ENCODE measurements around the gene TRIM15. TPM values are rescaled to one million over a fixed set of nuclear protein-coding genes. Genes with fewer than 3 reads are reported as not detected.

The TRIM15 gene
- total RNA-seq, 1 experiment from 2014 or later, result 0.79 TPM

DNA sequence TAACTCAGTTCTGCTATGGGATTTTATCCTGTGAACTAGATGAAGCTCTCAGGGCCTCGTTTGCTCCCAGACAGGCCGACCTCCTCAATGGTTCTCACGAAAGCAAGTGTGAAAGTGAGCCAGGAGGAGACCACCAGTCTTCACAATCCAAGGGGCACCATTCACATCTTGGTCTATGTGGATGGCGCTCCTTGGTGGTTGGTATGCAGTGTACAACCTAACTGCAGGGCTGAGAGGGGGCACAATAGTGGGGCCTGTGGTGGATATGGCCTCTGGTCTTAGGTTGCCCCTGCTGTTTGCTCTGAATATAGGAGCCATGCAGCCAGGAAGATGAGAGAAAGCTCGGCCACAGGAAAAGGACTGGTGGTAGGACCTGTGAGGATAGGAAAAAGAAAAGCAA is 25.2 kb downstream of the TRIM15 start:
- H3K4me3 Mint-ChIP-seq (ENCODE audit: unreplicated experiment), result no peak overlapping the region
- BruUV-seq (replicated peaks), result no TSS peak
- POLR2A ChIA-PET, result interaction anchor here (1.3 kb wide), 1 partner anchor 13 kb away, joined by 3 read pairs; no protein-coding TSS in a partner anchor
- no peak overlapping the region for H3K27ac Mint-ChIP-seq (ENCODE audit: low read depth, unreplicated experiment)
- CTCF ChIA-PET, result interaction anchor here (0.6 kb wide), 1 partner anchor 17 kb away, joined by 3 read pairs; no protein-coding TSS in a partner anchor
- intact Hi-C loops (cut with micrococcal nuclease), result no loop called here
- H3K27me3 Mint-ChIP-seq (ENCODE audit: insufficient read depth, unreplicated experiment), result no peaks in the 10 kb centered on the region
- H3K36me3 Mint-ChIP-seq (ENCODE audit: insufficient read depth, unreplicated experiment), result peaks cover 65% of the 10 kb centered on the region
- no peaks in the 10 kb centered on the region for H3K4me1 Mint-ChIP-seq (ENCODE audit: insufficient read depth, unreplicated experiment)
- H3K9me3 Mint-ChIP-seq (ENCODE audit: unreplicated experiment), result no peaks in the 10 kb centered on the region
- DNase-seq (ENCODE audit: unreplicated experiment), result no peak
- TF ChIP-seq, protein P1, sequence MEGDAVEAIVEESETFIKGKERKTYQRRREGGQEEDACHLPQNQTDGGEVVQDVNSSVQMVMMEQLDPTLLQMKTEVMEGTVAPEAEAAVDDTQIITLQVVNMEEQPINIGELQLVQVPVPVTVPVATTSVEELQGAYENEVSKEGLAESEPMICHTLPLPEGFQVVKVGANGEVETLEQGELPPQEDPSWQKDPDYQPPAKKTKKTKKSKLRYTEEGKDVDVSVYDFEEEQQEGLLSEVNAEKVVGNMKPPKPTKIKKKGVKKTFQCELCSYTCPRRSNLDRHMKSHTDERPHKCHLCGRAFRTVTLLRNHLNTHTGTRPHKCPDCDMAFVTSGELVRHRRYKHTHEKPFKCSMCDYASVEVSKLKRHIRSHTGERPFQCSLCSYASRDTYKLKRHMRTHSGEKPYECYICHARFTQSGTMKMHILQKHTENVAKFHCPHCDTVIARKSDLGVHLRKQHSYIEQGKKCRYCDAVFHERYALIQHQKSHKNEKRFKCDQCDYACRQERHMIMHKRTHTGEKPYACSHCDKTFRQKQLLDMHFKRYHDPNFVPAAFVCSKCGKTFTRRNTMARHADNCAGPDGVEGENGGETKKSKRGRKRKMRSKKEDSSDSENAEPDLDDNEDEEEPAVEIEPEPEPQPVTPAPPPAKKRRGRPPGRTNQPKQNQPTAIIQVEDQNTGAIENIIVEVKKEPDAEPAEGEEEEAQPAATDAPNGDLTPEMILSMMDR (IDR thresholded peaks at IDR 0.05; ENCODE audit: unreplicated experiment), result no peak

DNA sequence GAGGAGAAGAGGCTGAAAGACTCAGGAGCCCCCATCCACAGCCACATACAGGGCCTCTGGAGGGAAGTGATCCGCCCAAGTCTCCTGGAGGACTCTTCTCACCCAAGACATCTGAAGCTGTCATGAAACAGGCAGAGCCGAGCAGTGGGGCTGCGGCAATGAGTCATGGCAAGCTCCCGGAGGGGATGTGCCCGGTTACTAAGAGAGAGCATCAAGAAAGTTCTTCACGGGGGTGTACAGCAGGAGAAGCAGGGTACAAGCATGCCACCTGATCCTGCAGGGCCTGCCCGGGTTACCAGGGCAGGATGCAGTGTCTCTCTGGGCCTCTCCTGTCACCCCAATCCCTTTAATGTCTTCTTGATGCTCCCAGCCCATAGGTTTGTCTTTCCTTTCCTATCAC is 28.7 kb downstream of the TRIM15 start:
- intact Hi-C loops (cut with micrococcal nuclease), result no loop called here
- Mint-ChIP-seq H3K27ac (ENCODE audit: low read depth, unreplicated experiment) (no peak overlapping the region), H3K4me1 (ENCODE audit: insufficient read depth, unreplicated experiment) (no peaks in the 10 kb centered on the region), H3K36me3 (ENCODE audit: insufficient read depth, unreplicated experiment) (peaks cover 64% of the 10 kb centered on the region), H3K9me3 (ENCODE audit: unreplicated experiment) (no peaks in the 10 kb centered on the region), H3K4me3 (ENCODE audit: unreplicated experiment) (no peak overlapping the region), H3K27me3 (ENCODE audit: insufficient read depth, unreplicated experiment) (no peaks in the 10 kb centered on the region)
- POLR2A ChIA-PET, result no interaction called here
- TF ChIP-seq, protein P1 (IDR thresholded peaks at IDR 0.05; ENCODE audit: unreplicated experiment), result no peak
- DNase-seq (ENCODE audit: unreplicated experiment), result no peak
- CTCF ChIA-PET, result interaction anchor here (0.6 kb wide), 1 partner anchor 300 kb away, joined by 5 read pairs; no protein-coding TSS in a partner anchor
- BruUV-seq (replicated peaks), result no TSS peak

DNA sequence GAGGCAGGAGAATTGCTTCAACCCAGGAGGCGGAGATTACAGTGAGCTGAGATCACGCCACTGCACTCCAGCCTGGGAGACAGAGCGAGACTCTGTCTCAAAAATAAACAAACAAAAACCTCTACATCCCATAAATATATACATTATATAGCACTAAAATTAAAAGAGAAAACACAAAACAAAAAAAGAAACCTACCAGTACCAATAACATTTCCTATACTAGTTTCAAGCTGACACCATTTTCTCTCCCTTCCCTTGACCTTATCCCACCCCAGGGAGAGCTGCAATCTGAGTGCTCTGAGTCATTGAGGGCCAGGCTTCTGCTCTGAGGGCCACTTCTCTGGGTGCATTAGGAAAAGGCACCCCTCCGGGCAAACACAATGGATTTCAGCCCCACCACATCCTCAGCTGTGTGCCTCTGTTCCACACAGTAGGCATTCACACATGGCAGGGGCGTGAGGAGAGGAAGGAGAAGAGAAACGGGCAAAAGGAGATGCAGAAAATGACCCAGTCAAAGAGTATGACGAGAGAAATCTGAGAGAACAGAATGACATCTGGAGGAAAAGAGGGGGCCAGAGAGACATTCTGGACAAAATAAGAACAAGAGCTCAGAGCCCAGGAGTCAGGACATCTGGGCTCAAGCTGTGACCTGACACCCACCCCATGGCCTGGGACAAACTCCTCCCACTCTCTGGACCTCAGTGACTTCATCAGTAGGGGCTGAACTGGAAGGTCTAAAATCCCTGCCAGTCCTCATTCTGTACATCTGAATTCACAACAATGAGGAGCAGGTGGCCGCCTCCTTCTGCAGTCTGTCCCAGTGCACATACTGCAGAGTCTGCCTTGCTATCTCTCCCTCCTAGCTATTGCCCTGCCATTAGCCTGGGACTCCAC is 31.7 kb downstream of the TRIM15 start:
- TF ChIP-seq, protein P1 (IDR thresholded peaks at IDR 0.05; ENCODE audit: unreplicated experiment), result no peak
- H3K4me3 Mint-ChIP-seq (ENCODE audit: unreplicated experiment), result no peak overlapping the region
- no peaks in the 10 kb centered on the region for H3K4me1 Mint-ChIP-seq (ENCODE audit: insufficient read depth, unreplicated experiment)
- BruUV-seq (replicated peaks), result no TSS peak
- ChIA-PET POLR2A (interaction anchor here (0.6 to 1.3 kb wide), 5 partner anchors 11 to 94 kb away, joined by 3 to 5 read pairs (median 4); partner anchors contain the start of gene TRIM26), CTCF (interaction anchor here (1.3 kb wide), 1 partner anchor 66 kb away, joined by 3 read pairs; no protein-coding TSS in a partner anchor)
- H3K27me3 Mint-ChIP-seq (ENCODE audit: insufficient read depth, unreplicated experiment), result no peaks in the 10 kb centered on the region
- no peak overlapping the region for H3K27ac Mint-ChIP-seq (ENCODE audit: low read depth, unreplicated experiment)
- H3K9me3 Mint-ChIP-seq (ENCODE audit: unreplicated experiment), result no peaks in the 10 kb centered on the region
- intact Hi-C loops (cut with micrococcal nuclease), result no loop called here
- peaks cover 71% of the 10 kb centered on the region for H3K36me3 Mint-ChIP-seq (ENCODE audit: insufficient read depth, unreplicated experiment)
- DNase-seq (ENCODE audit: unreplicated experiment), result no peak

DNA sequence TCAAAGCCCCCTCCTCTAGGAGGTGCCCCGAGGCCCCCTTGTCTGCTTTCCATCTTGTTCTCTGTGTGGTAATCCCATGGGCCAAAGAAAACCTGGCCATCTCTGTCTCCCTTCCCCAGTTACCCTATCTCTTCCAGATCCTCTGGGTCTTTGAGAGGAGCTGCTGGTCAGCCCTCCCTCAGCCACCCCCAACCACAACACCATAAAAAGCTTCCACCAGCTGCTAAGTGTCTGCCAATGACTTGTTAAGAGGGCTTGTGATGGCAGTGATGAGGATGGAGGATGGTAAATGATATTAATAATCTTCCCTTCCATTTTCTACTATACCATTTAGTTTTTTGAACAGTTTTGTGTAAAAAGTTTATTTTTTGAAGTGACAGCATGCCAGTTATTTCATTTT is 32.6 kb downstream of the TRIM15 start:
- ChIA-PET POLR2A (interaction anchor here (0.6 to 1.8 kb wide), 4 partner anchors 12 to 136 kb away, joined by 3 to 6 read pairs (median 5); partner anchors contain the start of gene TRIM26), CTCF (interaction anchor here (1.3 kb wide), 1 partner anchor 66 kb away, joined by 3 read pairs; no protein-coding TSS in a partner anchor)
- H3K4me3 Mint-ChIP-seq (ENCODE audit: unreplicated experiment), result no peak overlapping the region
- H3K36me3 Mint-ChIP-seq (ENCODE audit: insufficient read depth, unreplicated experiment), result peaks cover 71% of the 10 kb centered on the region
- BruUV-seq (replicated peaks), result no TSS peak
- no peaks in the 10 kb centered on the region for H3K9me3 Mint-ChIP-seq (ENCODE audit: unreplicated experiment)
- H3K27ac Mint-ChIP-seq (ENCODE audit: low read depth, unreplicated experiment), result no peak overlapping the region
- H3K4me1 Mint-ChIP-seq (ENCODE audit: insufficient read depth, unreplicated experiment), result no peaks in the 10 kb centered on the region
- TF ChIP-seq, protein P1 (IDR thresholded peaks at IDR 0.05; ENCODE audit: unreplicated experiment), result no peak
- DNase-seq (ENCODE audit: unreplicated experiment), result no peak
- no peaks in the 10 kb centered on the region for H3K27me3 Mint-ChIP-seq (ENCODE audit: insufficient read depth, unreplicated experiment)
- intact Hi-C loops (cut with micrococcal nuclease), result no loop called here
